K562 (cell line): ENCODE measurements around the gene IDUA.

Experiments
- BRD4 ChIP-seq: fragments of 200-600 bp; sonication (generic); IDR thresholded peaks from 2 replicates; pipeline ENCODE4 v1.6.1; 2017; ENCODE audit warnings: inconsistent platforms
- HNRNPK ChIP-seq: fragments of 200-400 bp; formaldehyde crosslinking; IDR thresholded peaks from one replicate; pipeline ENCODE4 v1.6.1; 2018; ENCODE audit warnings: mild to moderate bottlenecking, low read depth, low read length; ENCODE audit not compliant: poor library complexity, severe bottlenecking
- MTA3 ChIP-seq: fragments of 450-650 bp; formaldehyde crosslinking; IDR thresholded peaks from 2 replicates; pipeline ENCODE4 v1.6.1; 2017; ENCODE audit warnings: mild to moderate bottlenecking, borderline replicate concordance
- MTF1 ChIP-seq: fragments of 250-450 bp; sonication (Bioruptor Pico); IDR thresholded peaks from 2 replicates; pipeline ENCODE4 v1.9.0; 2021; ENCODE audit warnings: moderate library complexity, mild to moderate bottlenecking, inconsistent platforms, borderline replicate concordance
- TRIM28 ChIP-seq: fragments of 450-650 bp; IDR thresholded peaks from 2 replicates; pipeline ENCODE4 v1.6.1; 2017
- ZNF583 ChIP-seq: fragments of 250-450 bp; sonication (Bioruptor Pico); IDR thresholded peaks from 2 replicates; pipeline ENCODE4 v1.4.0; 2020
- TF ChIP-seq, protein P1 (sequence below), 3 experiments: IDR thresholded peaks in 2 of 3; conservative IDR thresholded peaks in 1 of 3; 2 replicates each; pipeline ENCODE4 v1.5.1; 2011 to 2012; ENCODE audit warnings: low read length in 3 of 3, mild to moderate bottlenecking in 3 of 3, control low read depth in 2 of 3, improper control_type of control experiment in 1 of 3, inconsistent platforms in 1 of 3, low read depth in 1 of 3, mixed read lengths in 1 of 3, moderate library complexity in 1 of 3; ENCODE audit not compliant: insufficient read depth in 2 of 3
- TF ChIP-seq, protein P2 (sequence below), 2 experiments: fragments of 450-650 bp; IDR thresholded peaks; 2 replicates each; pipeline ENCODE4 v1.6.1; 2016
- TF ChIP-seq, protein P3 (sequence below): fragments of 450-650 bp; formaldehyde crosslinking; IDR thresholded peaks from 2 replicates; pipeline ENCODE4 v1.4.0; 2020; ENCODE audit warnings: mild to moderate bottlenecking, moderate library complexity
- TF ChIP-seq, protein P4 (sequence below), 2 experiments: fragments of 450-650 bp; conservative IDR thresholded peaks; 2 replicates each; pipeline ENCODE4 v1.6.1; 2017; ENCODE audit warnings: mild to moderate bottlenecking in 2 of 2, moderate library complexity in 2 of 2
- TF ChIP-seq, protein P5 (sequence below): sonication (generic); formaldehyde crosslinking; IDR thresholded peaks from 2 replicates; pipeline ENCODE4 v1.8.0; 2022; ENCODE audit warnings: missing genetic modification reagents, mild to moderate bottlenecking, moderate library complexity, borderline replicate concordance
- TF ChIP-seq, protein P6 (sequence below), 2 experiments: IDR thresholded peaks; 2 replicates each; pipeline ENCODE4 v1.6.1; 2011; ENCODE audit warnings: borderline replicate concordance in 1 of 2, control low read depth in 1 of 2, low read depth in 1 of 2, low read length in 1 of 2, mild to moderate bottlenecking in 1 of 2, mixed read lengths in 1 of 2, moderate library complexity in 1 of 2; ENCODE audit not compliant: insufficient read depth in 1 of 2, insufficient read length in 1 of 2, poor library complexity in 1 of 2, severe bottlenecking in 1 of 2; ENCODE audit errors: extremely low read depth in 1 of 2

DNA sequence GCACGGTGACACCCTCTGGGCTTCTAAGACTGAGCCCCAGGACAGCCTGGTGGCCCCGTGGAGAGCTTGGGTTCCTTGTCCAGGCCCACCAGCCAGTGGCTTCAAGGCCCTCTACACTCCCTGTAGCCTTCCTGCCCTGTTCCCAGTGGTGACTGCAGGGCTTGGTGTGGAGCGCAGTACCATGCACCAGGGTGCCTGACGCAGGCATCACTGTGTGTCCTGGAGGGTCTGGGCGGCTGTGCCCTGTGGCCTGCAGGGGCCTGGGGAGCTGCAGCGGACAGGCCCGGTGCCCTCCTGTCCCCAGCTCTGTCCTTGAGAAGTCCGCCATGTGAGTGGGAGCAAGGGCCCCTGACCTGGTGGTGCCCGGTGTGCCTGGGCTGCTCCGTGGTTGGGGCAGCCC, 28.9 kb downstream of the IDUA start:
- TF ChIP-seq, protein P1, sequence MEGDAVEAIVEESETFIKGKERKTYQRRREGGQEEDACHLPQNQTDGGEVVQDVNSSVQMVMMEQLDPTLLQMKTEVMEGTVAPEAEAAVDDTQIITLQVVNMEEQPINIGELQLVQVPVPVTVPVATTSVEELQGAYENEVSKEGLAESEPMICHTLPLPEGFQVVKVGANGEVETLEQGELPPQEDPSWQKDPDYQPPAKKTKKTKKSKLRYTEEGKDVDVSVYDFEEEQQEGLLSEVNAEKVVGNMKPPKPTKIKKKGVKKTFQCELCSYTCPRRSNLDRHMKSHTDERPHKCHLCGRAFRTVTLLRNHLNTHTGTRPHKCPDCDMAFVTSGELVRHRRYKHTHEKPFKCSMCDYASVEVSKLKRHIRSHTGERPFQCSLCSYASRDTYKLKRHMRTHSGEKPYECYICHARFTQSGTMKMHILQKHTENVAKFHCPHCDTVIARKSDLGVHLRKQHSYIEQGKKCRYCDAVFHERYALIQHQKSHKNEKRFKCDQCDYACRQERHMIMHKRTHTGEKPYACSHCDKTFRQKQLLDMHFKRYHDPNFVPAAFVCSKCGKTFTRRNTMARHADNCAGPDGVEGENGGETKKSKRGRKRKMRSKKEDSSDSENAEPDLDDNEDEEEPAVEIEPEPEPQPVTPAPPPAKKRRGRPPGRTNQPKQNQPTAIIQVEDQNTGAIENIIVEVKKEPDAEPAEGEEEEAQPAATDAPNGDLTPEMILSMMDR (IDR thresholded peaks at IDR 0.05 in 2 of 3, conservative IDR thresholded peaks at IDR 0.05 in 1 of 3; ENCODE audit: insufficient read depth in 2 of 3, low read depth in 1 of 3, low read length in 3 of 3) = no peak
- TF ChIP-seq, protein P2, sequence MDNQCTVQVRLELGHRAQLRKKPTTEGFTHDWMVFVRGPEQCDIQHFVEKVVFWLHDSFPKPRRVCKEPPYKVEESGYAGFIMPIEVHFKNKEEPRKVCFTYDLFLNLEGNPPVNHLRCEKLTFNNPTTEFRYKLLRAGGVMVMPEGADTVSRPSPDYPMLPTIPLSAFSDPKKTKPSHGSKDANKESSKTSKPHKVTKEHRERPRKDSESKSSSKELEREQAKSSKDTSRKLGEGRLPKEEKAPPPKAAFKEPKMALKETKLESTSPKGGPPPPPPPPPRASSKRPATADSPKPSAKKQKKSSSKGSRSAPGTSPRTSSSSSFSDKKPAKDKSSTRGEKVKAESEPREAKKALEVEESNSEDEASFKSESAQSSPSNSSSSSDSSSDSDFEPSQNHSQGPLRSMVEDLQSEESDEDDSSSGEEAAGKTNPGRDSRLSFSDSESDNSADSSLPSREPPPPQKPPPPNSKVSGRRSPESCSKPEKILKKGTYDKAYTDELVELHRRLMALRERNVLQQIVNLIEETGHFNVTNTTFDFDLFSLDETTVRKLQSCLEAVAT (IDR thresholded peaks at IDR 0.05) = no peak
- TF ChIP-seq ZNF583 (CRISPR knock-in tag) (no peak), TRIM28 (no peak), HNRNPK (no peak), MTA3 (no peak), MTF1 (no peak), BRD4 (no peak)
- TF ChIP-seq, protein P3, sequence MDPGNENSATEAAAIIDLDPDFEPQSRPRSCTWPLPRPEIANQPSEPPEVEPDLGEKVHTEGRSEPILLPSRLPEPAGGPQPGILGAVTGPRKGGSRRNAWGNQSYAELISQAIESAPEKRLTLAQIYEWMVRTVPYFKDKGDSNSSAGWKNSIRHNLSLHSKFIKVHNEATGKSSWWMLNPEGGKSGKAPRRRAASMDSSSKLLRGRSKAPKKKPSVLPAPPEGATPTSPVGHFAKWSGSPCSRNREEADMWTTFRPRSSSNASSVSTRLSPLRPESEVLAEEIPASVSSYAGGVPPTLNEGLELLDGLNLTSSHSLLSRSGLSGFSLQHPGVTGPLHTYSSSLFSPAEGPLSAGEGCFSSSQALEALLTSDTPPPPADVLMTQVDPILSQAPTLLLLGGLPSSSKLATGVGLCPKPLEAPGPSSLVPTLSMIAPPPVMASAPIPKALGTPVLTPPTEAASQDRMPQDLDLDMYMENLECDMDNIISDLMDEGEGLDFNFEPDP = no peak
- TF ChIP-seq, protein P4, sequence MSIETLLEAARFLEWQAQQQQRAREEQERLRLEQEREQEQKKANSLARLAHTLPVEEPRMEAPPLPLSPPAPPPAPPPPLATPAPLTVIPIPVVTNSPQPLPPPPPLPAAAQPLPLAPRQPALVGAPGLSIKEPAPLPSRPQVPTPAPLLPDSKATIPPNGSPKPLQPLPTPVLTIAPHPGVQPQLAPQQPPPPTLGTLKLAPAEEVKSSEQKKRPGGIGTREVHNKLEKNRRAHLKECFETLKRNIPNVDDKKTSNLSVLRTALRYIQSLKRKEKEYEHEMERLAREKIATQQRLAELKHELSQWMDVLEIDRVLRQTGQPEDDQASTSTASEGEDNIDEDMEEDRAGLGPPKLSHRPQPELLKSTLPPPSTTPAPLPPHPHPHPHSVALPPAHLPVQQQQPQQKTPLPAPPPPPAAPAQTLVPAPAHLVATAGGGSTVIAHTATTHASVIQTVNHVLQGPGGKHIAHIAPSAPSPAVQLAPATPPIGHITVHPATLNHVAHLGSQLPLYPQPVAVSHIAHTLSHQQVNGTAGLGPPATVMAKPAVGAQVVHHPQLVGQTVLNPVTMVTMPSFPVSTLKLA (conservative IDR thresholded peaks at IDR 0.05) = no peak
- TF ChIP-seq, protein P5, sequence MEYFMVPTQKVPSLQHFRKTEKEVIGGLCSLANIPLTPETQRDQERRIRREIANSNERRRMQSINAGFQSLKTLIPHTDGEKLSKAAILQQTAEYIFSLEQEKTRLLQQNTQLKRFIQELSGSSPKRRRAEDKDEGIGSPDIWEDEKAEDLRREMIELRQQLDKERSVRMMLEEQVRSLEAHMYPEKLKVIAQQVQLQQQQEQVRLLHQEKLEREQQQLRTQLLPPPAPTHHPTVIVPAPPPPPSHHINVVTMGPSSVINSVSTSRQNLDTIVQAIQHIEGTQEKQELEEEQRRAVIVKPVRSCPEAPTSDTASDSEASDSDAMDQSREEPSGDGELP (CRISPR knock-in tag) = no peak
- TF ChIP-seq, protein P6, sequence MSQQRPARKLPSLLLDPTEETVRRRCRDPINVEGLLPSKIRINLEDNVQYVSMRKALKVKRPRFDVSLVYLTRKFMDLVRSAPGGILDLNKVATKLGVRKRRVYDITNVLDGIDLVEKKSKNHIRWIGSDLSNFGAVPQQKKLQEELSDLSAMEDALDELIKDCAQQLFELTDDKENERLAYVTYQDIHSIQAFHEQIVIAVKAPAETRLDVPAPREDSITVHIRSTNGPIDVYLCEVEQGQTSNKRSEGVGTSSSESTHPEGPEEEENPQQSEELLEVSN (IDR thresholded peaks at IDR 0.05; ENCODE audit: borderline replicate concordance in 1 of 2, extremely low read depth in 1 of 2, insufficient read depth in 1 of 2, insufficient read length in 1 of 2, low read depth in 1 of 2, low read length in 1 of 2, poor library complexity in 1 of 2, severe bottlenecking in 1 of 2) = no peak
